Measurements from ENCODE around the gene FRMD4B. TPM values are rescaled to one million over a fixed set of nuclear protein-coding genes. Genes with fewer than 3 reads are reported as not detected.

Gene FRMD4B
- 10 to 100 TPM; 31.1 to 49.5 (median 35.0) TPM for total RNA-seq

DNA sequence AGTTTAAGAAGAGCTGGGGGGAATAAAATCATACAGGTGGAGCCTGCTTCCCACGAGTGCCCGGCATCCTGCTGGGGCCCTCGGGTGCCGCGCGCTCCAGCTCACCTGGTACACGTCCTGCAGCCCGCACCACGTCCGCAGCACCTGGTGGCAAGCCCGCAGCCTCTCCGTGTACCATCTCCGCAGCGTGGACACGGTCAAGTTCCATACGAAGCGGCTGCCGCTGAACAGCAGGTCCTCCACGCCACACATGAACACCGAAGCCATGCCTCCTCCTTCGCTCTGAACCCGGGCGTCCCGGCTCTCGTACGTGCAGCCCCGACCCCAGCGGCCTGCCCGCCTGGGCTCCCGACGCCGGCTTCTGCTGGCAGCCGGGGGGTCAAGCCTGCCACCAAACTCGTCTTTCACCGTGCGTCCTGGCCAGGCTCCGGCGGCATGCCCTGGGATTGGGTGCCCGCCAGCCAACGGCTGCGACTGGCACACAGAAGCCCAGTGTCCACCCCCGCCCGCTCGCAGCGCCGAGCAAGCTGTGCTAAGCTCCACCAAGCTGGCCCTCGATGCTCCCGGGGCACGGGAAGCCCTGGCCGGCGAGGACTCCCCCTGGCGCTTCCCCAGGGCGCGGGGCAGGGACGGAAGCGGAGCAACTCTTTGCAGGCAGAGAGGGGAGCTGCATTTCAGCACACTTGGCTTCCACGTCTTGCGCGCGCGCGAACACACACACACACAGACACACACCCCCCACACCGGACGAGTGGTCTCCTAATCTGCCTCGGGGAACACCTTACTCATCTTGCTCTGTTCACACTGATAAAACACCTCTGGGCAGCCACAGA, at the start of gene FRMD4B:
Gene FRMD4B (minus strand): TSS at position 366 of the 833 bp plus-strand sequence. CDS start 99 bp downstream, at position 267.
- no peaks in the 10 kb centered on the region for H3K9me3 ChIP-seq
- H3K4me1 ChIP-seq: peaks cover 0 to 8% of the 10 kb centered on the region in 2 donors
- H3K27me3 ChIP-seq: no peaks in the 10 kb centered on the region
- H3K36me3 ChIP-seq: no peaks in the 10 kb centered on the region
- no peak for TF ChIP-seq POLR2A (IDR thresholded peaks at IDR 0.05)
- TF ChIP-seq POLR2AphosphoS5 (IDR thresholded peaks at IDR 0.05): no peak
- TF ChIP-seq, protein P1, sequence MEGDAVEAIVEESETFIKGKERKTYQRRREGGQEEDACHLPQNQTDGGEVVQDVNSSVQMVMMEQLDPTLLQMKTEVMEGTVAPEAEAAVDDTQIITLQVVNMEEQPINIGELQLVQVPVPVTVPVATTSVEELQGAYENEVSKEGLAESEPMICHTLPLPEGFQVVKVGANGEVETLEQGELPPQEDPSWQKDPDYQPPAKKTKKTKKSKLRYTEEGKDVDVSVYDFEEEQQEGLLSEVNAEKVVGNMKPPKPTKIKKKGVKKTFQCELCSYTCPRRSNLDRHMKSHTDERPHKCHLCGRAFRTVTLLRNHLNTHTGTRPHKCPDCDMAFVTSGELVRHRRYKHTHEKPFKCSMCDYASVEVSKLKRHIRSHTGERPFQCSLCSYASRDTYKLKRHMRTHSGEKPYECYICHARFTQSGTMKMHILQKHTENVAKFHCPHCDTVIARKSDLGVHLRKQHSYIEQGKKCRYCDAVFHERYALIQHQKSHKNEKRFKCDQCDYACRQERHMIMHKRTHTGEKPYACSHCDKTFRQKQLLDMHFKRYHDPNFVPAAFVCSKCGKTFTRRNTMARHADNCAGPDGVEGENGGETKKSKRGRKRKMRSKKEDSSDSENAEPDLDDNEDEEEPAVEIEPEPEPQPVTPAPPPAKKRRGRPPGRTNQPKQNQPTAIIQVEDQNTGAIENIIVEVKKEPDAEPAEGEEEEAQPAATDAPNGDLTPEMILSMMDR (IDR thresholded peaks at IDR 0.05): no peak
- peak within 1 kb of the TSS; percentile 55 to 86 (median 59) for H3K4me3 ChIP-seq
- peak; percentile 62 to 73 for DNase-seq (ENCODE audit: low spot score in 2 of 2)
- intact Hi-C loops (cut with DNase I; ENCODE audit: low total_unique reads): no loop called here
- H3K27ac ChIP-seq: peak within 1 kb of the TSS; percentile 40 to 48

DNA sequence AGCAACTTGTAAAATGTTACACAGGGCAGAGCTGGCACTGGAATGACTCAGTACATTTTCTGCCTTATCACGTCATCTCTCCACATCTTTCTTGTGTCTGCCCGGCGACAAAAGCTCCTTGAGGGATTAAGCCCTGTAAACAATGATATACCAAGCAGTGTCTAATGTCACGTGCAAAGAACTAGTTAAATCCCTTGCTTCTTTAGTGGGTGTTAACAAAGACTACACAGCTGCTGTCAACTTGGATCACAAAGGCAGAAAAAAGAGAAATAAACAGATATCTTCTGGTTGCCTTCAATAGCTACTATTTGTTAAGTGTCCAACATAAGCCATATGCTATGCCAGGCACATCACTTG, 48.1 kb upstream of the FRMD4B start:
- no peak for DNase-seq (ENCODE audit: low spot score in 2 of 2)
- Histone ChIP-seq H3K27ac (no peak overlapping the region), H3K27me3 (no peaks in the 10 kb centered on the region), H3K4me3 (no peak overlapping the region), H3K9me3 (no peaks in the 10 kb centered on the region), H3K36me3 (no peaks in the 10 kb centered on the region), H3K4me1 (no peaks in the 10 kb centered on the region)
- no peak for TF ChIP-seq POLR2A (IDR thresholded peaks at IDR 0.05)
- TF ChIP-seq POLR2AphosphoS5 (IDR thresholded peaks at IDR 0.05): no peak
- intact Hi-C loops (cut with DNase I; ENCODE audit: low total_unique reads): no loop called here

DNA sequence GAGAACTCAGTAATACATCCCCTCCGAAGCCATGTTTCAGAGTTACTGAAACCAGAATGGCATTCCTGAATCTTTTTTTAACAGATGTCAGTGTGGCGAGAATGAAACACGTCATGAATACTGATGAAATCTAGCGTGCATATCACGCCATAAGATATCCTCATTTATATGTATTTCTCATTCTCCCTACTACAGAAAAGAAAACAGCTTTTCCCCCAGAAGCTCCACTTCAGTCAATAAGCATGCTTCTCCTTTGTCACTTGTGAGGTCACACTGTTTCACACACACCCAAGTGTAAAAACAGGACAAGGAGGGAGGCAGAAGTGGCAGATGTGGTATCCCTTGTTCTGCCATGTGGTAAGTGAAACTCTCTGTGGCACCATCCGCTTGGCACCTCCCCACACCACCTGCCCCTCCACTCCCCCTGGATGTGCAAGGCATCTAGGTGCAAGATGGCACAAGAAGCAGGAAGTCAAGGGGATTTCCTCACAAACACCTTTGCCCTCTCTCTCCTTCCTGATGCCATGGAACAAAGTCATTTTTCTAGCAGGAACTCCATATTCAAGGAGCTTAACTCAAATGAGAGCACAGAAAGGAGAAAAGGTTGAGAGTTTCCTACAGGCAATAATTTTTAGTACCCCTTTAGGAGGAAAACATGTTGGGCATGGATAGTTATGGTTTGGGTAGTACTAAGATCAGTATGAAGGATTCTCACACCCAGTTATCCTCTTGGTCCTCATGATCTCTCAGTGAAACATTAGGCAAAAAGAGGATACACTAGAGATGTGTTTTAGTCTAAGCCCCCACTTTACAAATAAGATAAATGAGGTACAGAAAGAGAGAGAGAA, 47.5 kb upstream of the FRMD4B start:
- no peak for DNase-seq (ENCODE audit: low spot score in 2 of 2)
- no peak overlapping the region for H3K27ac ChIP-seq
- H3K27me3 ChIP-seq: no peaks in the 10 kb centered on the region
- H3K4me3 ChIP-seq: no peak overlapping the region
- TF ChIP-seq, protein P1 (IDR thresholded peaks at IDR 0.05): no peak
- TF ChIP-seq POLR2AphosphoS5 (IDR thresholded peaks at IDR 0.05): no peak
- TF ChIP-seq POLR2A (IDR thresholded peaks at IDR 0.05): no peak
- no peaks in the 10 kb centered on the region for H3K36me3 ChIP-seq
- no peaks in the 10 kb centered on the region for H3K4me1 ChIP-seq
- no peaks in the 10 kb centered on the region for H3K9me3 ChIP-seq
- intact Hi-C loops (cut with DNase I; ENCODE audit: low total_unique reads): no loop called here

DNA sequence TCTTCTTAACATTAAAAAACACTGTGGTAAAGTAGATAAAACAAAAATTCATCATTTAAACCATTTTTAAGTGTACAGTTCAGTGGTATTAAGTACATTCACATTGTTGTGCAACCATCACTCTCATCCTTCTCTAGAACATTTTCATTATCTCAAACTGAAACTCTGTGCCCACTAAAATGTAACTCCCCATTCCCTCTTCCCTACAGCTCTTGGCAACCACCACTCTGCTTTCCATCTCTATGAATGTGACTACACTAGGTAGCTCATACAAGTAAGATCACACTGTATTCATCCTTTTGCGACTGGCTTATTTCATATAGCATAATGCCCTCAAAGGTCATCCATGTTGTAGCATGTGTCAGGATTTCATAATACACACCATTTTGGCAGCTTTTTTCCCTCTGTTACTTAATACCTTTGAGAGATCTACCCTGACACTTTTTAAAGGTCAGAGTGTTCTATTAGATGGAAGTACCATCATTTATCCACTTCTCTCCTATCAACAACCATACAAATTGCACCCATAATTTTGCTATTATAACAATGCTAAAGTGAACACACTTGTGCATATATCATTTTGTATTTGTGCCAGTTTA, 42.9 kb upstream of the FRMD4B start:
- intact Hi-C loops (cut with DNase I; ENCODE audit: low total_unique reads): no loop called here
- TF ChIP-seq POLR2AphosphoS5 (IDR thresholded peaks at IDR 0.05) (no peak), POLR2A (IDR thresholded peaks at IDR 0.05) (no peak)
- TF ChIP-seq, protein P1 (IDR thresholded peaks at IDR 0.05): no peak
- no peaks in the 10 kb centered on the region for H3K9me3 ChIP-seq
- H3K36me3 ChIP-seq: no peaks in the 10 kb centered on the region
- no peaks in the 10 kb centered on the region for H3K4me1 ChIP-seq
- DNase-seq (ENCODE audit: low spot score in 2 of 2): no peak
- no peak overlapping the region for H3K4me3 ChIP-seq
- H3K27ac ChIP-seq: no peak overlapping the region
- H3K27me3 ChIP-seq: no peaks in the 10 kb centered on the region

DNA sequence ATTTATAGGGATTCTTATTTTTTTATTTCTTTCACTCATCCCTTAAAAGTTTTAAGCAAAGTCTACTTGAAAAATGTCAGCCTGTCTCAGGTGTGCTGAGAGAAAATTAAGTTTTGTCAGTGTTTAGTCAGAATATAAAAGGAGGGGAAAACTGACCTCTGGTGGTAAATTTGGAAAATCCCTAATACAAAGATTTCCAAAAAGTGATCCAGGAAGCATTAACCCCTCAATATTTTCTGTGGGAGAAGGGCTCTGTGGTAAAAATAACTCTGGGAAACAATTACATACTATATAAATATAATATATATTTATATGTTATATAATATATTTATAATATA, 41.0 kb upstream of the FRMD4B start:
- DNase-seq (ENCODE audit: low spot score in 2 of 2): no peak
- Histone ChIP-seq H3K4me3 (no peak overlapping the region), H3K27ac (no peak overlapping the region), H3K4me1 (no peaks in the 10 kb centered on the region), H3K27me3 (no peaks in the 10 kb centered on the region), H3K9me3 (no peaks in the 10 kb centered on the region), H3K36me3 (no peaks in the 10 kb centered on the region)
- intact Hi-C loops (cut with DNase I; ENCODE audit: low total_unique reads): no loop called here
- TF ChIP-seq POLR2AphosphoS5 (IDR thresholded peaks at IDR 0.05): no peak
- no peak for TF ChIP-seq POLR2A (IDR thresholded peaks at IDR 0.05)
- TF ChIP-seq, protein P1 (IDR thresholded peaks at IDR 0.05): no peak
